Upper lobe of left lung (tissue), 6 donors: Measurements from ENCODE around the gene ADAM19. TPM values are rescaled to one million over a fixed set of nuclear protein-coding genes. Genes with fewer than 3 reads are reported as not detected.

ENCODE experiments used
- ATAC-seq, 2 donors: fragments of 200-7000 bp; cut with Tn5 transposase; one replicate each; pipeline ENCODE4 v1.9.1; 2022; ENCODE audit warnings: mild to moderate bottlenecking in 2 of 2, moderate library complexity in 2 of 2; ENCODE audit not compliant: low FRiP score in 2 of 2
- DNase-seq, 2 donors: peaks; one replicate each; pipeline ENCODE4 v3.0.0-alpha.2; 2019 to 2020
- H3K27ac ChIP-seq, 4 donors: fragments of 200-600 bp; sonication (generic); one replicate each; pipeline ENCODE4 v1.5.1; 2016 to 2019
- H3K27me3 ChIP-seq, 4 donors: fragments of 200-600 bp; sonication (generic); one replicate each; pipeline ENCODE4 v1.5.1; 2017 to 2019
- H3K36me3 ChIP-seq, 4 donors: fragments of 200-600 bp; sonication (generic); one replicate each; pipeline ENCODE4 v1.5.1; 2016 to 2019
- H3K4me1 ChIP-seq, 4 donors: fragments of 200-600 bp; sonication (generic); one replicate each; pipeline ENCODE4 v1.5.1; 2018 to 2019
- H3K4me3 ChIP-seq, 4 donors: fragments of 200-600 bp; sonication (generic); one replicate each; pipeline ENCODE4 v1.5.1; 2017 to 2019; ENCODE audit warnings: mild to moderate bottlenecking in 2 of 4, moderate library complexity in 1 of 4
- H3K9me3 ChIP-seq, 4 donors: fragments of 200-600 bp; sonication (generic); one replicate each; pipeline ENCODE4 v1.5.1; 2018 to 2019
- CTCF ChIP-seq, 6 experiments: fragments of 450-650 bp in 4 of 6; fragments of 200-600 bp in 2 of 6; sonication (generic) in 2 of 6; IDR thresholded peaks; one replicate each; pipeline ENCODE4 v1.5.1; 2016 to 2019; ENCODE audit warnings: antibody characterized with exemption in 6 of 6
- EP300 ChIP-seq, 4 donors: sonication (generic); formaldehyde crosslinking; IDR thresholded peaks; one replicate each; pipeline ENCODE4 v1.5.1; 2017; ENCODE audit warnings: antibody characterized with exemption in 4 of 4, control low read depth in 2 of 4
- POLR2A ChIP-seq, 4 donors: fragments of 450-650 bp; IDR thresholded peaks; one replicate each; pipeline ENCODE4 v1.5.1; 2016 to 2017; ENCODE audit warnings: antibody characterized with exemption in 4 of 4, mild to moderate bottlenecking in 2 of 4
- POLR2AphosphoS5 ChIP-seq, 2 donors: sonication (generic); formaldehyde crosslinking; IDR thresholded peaks; one replicate each; pipeline ENCODE4 v1.5.1; 2017; ENCODE audit warnings: antibody characterized with exemption in 2 of 2
- WGBS, 2 donors: methylation state at CpG; one replicate each; pipeline ENCODE4 v1.1.5; 2017 to 2018; 5-methylcytosine and 5-hydroxymethylcytosine counted together
- total RNA-seq, 6 donors: library from RNA; depleted of rRNA in 4 of 6; stranded (reverse); fragments of >200 nt in 4 of 6; gene quantifications; one replicate each; pipeline versions ENCODE4 v1.1.0 to v1.2.1, GENCODE V29; 2016 to 2021
- donor health status: DM: no; HTN: no; CAD: no; lungs with moderate emphysema.
- donor health status: DM: no; HTN: yes; CAD: no; lungs with severe emphysema.

ADAM19 gene
- total RNA-seq, 6 donors from 2014 or later: 5.5 to 17.0 (median 7.1) TPM

- Histone ChIP-seq H3K9me3 (no peaks in the 10 kb centered on the region), H3K36me3 (no peaks in the 10 kb centered on the region), H3K4me3 (no peak overlapping the region), H3K4me1 (peaks cover 4 to 24% (median 12%) of the 10 kb centered on the region in 4 donors), H3K27me3 (no peaks in the 10 kb centered on the region), H3K27ac (no peak overlapping the region)
- 54 to 65% methylated on average over 5 of the region's 5 CpGs for WGBS, 2 donors
- DNase-seq (no peak), ATAC-seq (peak; percentile 39 to 51)
- TF ChIP-seq EP300 (IDR thresholded peaks at IDR 0.05) (no peak), POLR2A (IDR thresholded peaks at IDR 0.05) (no peak), POLR2AphosphoS5 (IDR thresholded peaks at IDR 0.05) (no peak), CTCF (IDR thresholded peaks at IDR 0.05) (no peak)
These were observed 20.9 kb upstream of the ADAM19 start for GRCh38 chr5:157596487-157596886.

GRCh38 chr5:157594675-157595459 lies 19.3 kb upstream of the ADAM19 start:
- Histone ChIP-seq H3K4me1 (peaks cover 4 to 24% (median 12%) of the 10 kb centered on the region in 4 donors), H3K27me3 (no peaks in the 10 kb centered on the region), H3K9me3 (no peaks in the 10 kb centered on the region), H3K4me3 (no peak overlapping the region), H3K27ac (no peak overlapping the region), H3K36me3 (no peaks in the 10 kb centered on the region)
- WGBS, 2 donors: 60 to 71% methylated on average over 2 of the region's 2 CpGs
- DNase-seq (no peak), ATAC-seq (no peak)
- TF ChIP-seq EP300 (IDR thresholded peaks at IDR 0.05): no peak
- TF ChIP-seq CTCF (IDR thresholded peaks at IDR 0.05): no peak
- TF ChIP-seq POLR2AphosphoS5 (IDR thresholded peaks at IDR 0.05): no peak
- no peak for TF ChIP-seq POLR2A (IDR thresholded peaks at IDR 0.05)

GRCh38 chr5:157594257-157594656 lies 18.7 kb upstream of the ADAM19 start:
- no peak overlapping the region for H3K27ac ChIP-seq
- H3K4me1 ChIP-seq: peaks cover 4 to 24% (median 12%) of the 10 kb centered on the region in 4 donors
- H3K27me3 ChIP-seq: no peaks in the 10 kb centered on the region
- no peaks in the 10 kb centered on the region for H3K9me3 ChIP-seq
- no peak overlapping the region for H3K4me3 ChIP-seq
- H3K36me3 ChIP-seq: no peaks in the 10 kb centered on the region
- TF ChIP-seq EP300 (IDR thresholded peaks at IDR 0.05): no peak
- TF ChIP-seq POLR2A (IDR thresholded peaks at IDR 0.05): no peak
- TF ChIP-seq CTCF (IDR thresholded peaks at IDR 0.05): no peak
- no peak for TF ChIP-seq POLR2AphosphoS5 (IDR thresholded peaks at IDR 0.05)
- DNase-seq (no peak), ATAC-seq (no peak)

GRCh38 chr5:157593052-157593757 lies 17.6 kb upstream of the ADAM19 start:
- DNase-seq (no peak), ATAC-seq (no peak)
- Histone ChIP-seq H3K36me3 (no peaks in the 10 kb centered on the region), H3K4me1 (peaks cover 4 to 24% (median 12%) of the 10 kb centered on the region in 4 donors), H3K27ac (peak overlapping the region in 1 of 4 donors; percentile 36), H3K27me3 (no peaks in the 10 kb centered on the region), H3K9me3 (no peaks in the 10 kb centered on the region), H3K4me3 (no peak overlapping the region)
- 81 to 85% methylated on average over 6 of the region's 6 CpGs for WGBS, 2 donors
- TF ChIP-seq EP300 (IDR thresholded peaks at IDR 0.05) (no peak), POLR2AphosphoS5 (IDR thresholded peaks at IDR 0.05) (no peak), POLR2A (IDR thresholded peaks at IDR 0.05) (no peak)

GRCh38 chr5:157592594-157592993 lies 17.0 kb upstream of the ADAM19 start:
- WGBS, 2 donors: 28 to 40% methylated on average over 3 of the region's 3 CpGs
- Histone ChIP-seq H3K4me1 (peaks cover 4 to 24% (median 12%) of the 10 kb centered on the region in 4 donors), H3K9me3 (no peaks in the 10 kb centered on the region), H3K27me3 (no peaks in the 10 kb centered on the region), H3K27ac (peak overlapping the region in 3 of 4 donors; percentile 17 to 36 (median 31)), H3K36me3 (no peaks in the 10 kb centered on the region), H3K4me3 (no peak overlapping the region)
- no peak for ATAC-seq
- DNase-seq: no peak
- TF ChIP-seq POLR2AphosphoS5 (IDR thresholded peaks at IDR 0.05) (no peak), EP300 (IDR thresholded peaks at IDR 0.05) (no peak), POLR2A (IDR thresholded peaks at IDR 0.05) (no peak), CTCF (IDR thresholded peaks at IDR 0.05) (no peak)
